SK-N-SH (cell line): ENCODE data around the gene MEF2D. TPM values are rescaled to one million over a fixed set of nuclear protein-coding genes. Genes with fewer than 3 reads are reported as not detected.

Experiments
- CTCF ChIA-PET: fragments of 300-600, 350-600 bp; formaldehyde crosslinking; extraction: SDS; loops from one replicate; lab custom pipeline; 2021; lab: Yijun Ruan, JAX
- POLR2A ChIA-PET: fragments of 350-600 bp; sonication (Branson Sonifier 250); formaldehyde crosslinking; extraction: SDS; loops from one replicate; lab custom pipeline; 2020; ENCODE audit warnings: antibody characterized with exemption, inconsistent platforms; lab: Yijun Ruan, JAX
- DNase-seq: peaks from one replicate; pipeline ENCODE4 v3.0.0; 2012
- H2AFZ ChIP-seq: fragments of 200-600 bp; sonication (generic); 2 replicates; pipeline ENCODE4 v1.8.1; 2016; ENCODE audit warnings: antibody characterized with exemption, mild to moderate bottlenecking, low read depth
- H3F3A ChIP-seq: fragments of 200-600 bp; sonication (generic); replicated peaks from 2 replicates; pipeline ENCODE3; 2016; ENCODE audit warnings: antibody characterized with exemption, mild to moderate bottlenecking; ENCODE audit not compliant: insufficient read depth
- H3K27ac ChIP-seq, 2 experiments: fragments of 200-500 bp in 1 of 2; fragments of 200-600 bp in 1 of 2; sonication (Bioruptor generic) in 1 of 2; sonication (generic), shearing (Covaris generic) in 1 of 2; 2 replicates each; pipeline versions ENCODE4 v1.5.1 to v1.6.1; 2014 to 2016; ENCODE audit warnings: low read depth in 2 of 2, inconsistent platforms in 1 of 2, low read length in 1 of 2, mild to moderate bottlenecking in 1 of 2, mixed read lengths in 1 of 2
- H3K27me3 ChIP-seq: fragments of 200-600 bp; sonication (generic), shearing (Covaris generic); 2 replicates; pipeline ENCODE4 v1.6.1; 2016; ENCODE audit warnings: mixed run types; ENCODE audit not compliant: insufficient read depth
- H3K36me3 ChIP-seq, 2 experiments: fragments of 200-500 bp in 1 of 2; fragments of 200-600 bp in 1 of 2; sonication (Bioruptor generic) in 1 of 2; sonication (generic) in 1 of 2; replicated peaks in 1 of 2; 2 replicates each; pipeline versions ENCODE3 to v1.5.1; 2014 to 2016; ENCODE audit warnings: low read length in 1 of 2, mild to moderate bottlenecking in 1 of 2; ENCODE audit not compliant: insufficient read depth in 2 of 2, control insufficient read depth in 1 of 2
- H3K4me1 ChIP-seq, 2 experiments: fragments of 200-500 bp in 1 of 2; fragments of 200-600 bp in 1 of 2; sonication (Bioruptor generic) in 1 of 2; sonication (generic), shearing (Covaris generic) in 1 of 2; 2 replicates each; pipeline versions ENCODE4 v1.5.1 to v1.6.1; 2014 to 2016; ENCODE audit warnings: low read depth in 1 of 2, low read length in 1 of 2, mixed run types in 1 of 2; ENCODE audit not compliant: insufficient read depth in 2 of 2, control insufficient read depth in 1 of 2
- H3K4me2 ChIP-seq: fragments of 200-600 bp; sonication (generic), shearing (Covaris generic); 2 replicates; pipeline ENCODE4 v1.6.1; 2017; ENCODE audit warnings: mixed run types
- H3K4me3 ChIP-seq, 2 experiments: fragments of 200-500 bp in 1 of 2; fragments of 200-600 bp in 1 of 2; sonication (Bioruptor generic) in 1 of 2; sonication (generic), shearing (Covaris generic) in 1 of 2; 2 replicates each; pipeline versions ENCODE4 v1.5.1 to v1.8.1; 2014 to 2016; ENCODE audit warnings: low read depth in 2 of 2, inconsistent platforms in 1 of 2, low read length in 1 of 2, mild to moderate bottlenecking in 1 of 2, mixed read lengths in 1 of 2, moderate library complexity in 1 of 2
- H3K79me2 ChIP-seq: fragments of 200-600 bp; sonication (generic); 2 replicates; pipeline ENCODE4 v1.8.1; 2017; ENCODE audit warnings: mild to moderate bottlenecking; ENCODE audit not compliant: insufficient read depth
- H3K9ac ChIP-seq: fragments of 200-600 bp; sonication (generic); 2 replicates; pipeline ENCODE4 v1.6.1; 2017; ENCODE audit warnings: mixed run types
- H3K9me2 ChIP-seq: fragments of 200-600 bp; sonication (generic); 2 replicates; pipeline ENCODE4 v1.6.1; 2017; ENCODE audit warnings: mixed run types
- H3K9me3 ChIP-seq: fragments of 200-600 bp; sonication (generic); 2 replicates; pipeline ENCODE4 v1.6.1; 2017; ENCODE audit warnings: mixed run types, mild to moderate bottlenecking, moderate library complexity
- H4K20me1 ChIP-seq: fragments of 200-600 bp; sonication (generic); 2 replicates; pipeline ENCODE4 v1.6.1; 2017; ENCODE audit warnings: mild to moderate bottlenecking, mixed run types; ENCODE audit not compliant: insufficient read depth
- CHD2 ChIP-seq: fragments of 150-350 bp; IDR thresholded peaks from 2 replicates; pipeline ENCODE4 v1.6.1; 2018; ENCODE audit warnings: low read length; ENCODE audit not compliant: partially characterized antibody
- ELF1 ChIP-seq: IDR thresholded peaks from 2 replicates; pipeline ENCODE4 v1.4.0; 2012
- EP300 ChIP-seq, 2 experiments: IDR thresholded peaks; 2 replicates each; pipeline versions ENCODE4 v1.4.0 to v1.6.1; 2012; ENCODE audit warnings: borderline replicate concordance in 1 of 2, low read depth in 1 of 2, low read length in 1 of 2
- EZH2phosphoT487 ChIP-seq: fragments of 200-600 bp; sonication (generic); IDR thresholded peaks from 2 replicates; pipeline ENCODE4 v1.6.1; 2017; ENCODE audit warnings: low read depth, mixed run types, mild to moderate bottlenecking, antibody characterized with exemption, moderate library complexity, borderline replicate concordance
- FOSL2 ChIP-seq: IDR thresholded peaks from 2 replicates; pipeline ENCODE4 v1.4.0; 2012; ENCODE audit warnings: low read depth, mild to moderate bottlenecking, moderate library complexity, borderline replicate concordance
- GABPA ChIP-seq: IDR thresholded peaks from 2 replicates; pipeline ENCODE4 v1.4.0; 2012; ENCODE audit warnings: low read depth, mild to moderate bottlenecking
- GATA2 ChIP-seq: sonication (generic); formaldehyde crosslinking; IDR thresholded peaks from 2 replicates; pipeline ENCODE4 v1.5.0; 2020; ENCODE audit warnings: mild to moderate bottlenecking, missing genetic modification reagents
- IRF3 ChIP-seq: fragments of 150-350 bp; IDR thresholded peaks from 2 replicates; pipeline ENCODE4 v1.6.1; 2016; ENCODE audit warnings: mild to moderate bottlenecking, low read depth, low read length
- JUND ChIP-seq: IDR thresholded peaks from 2 replicates; pipeline ENCODE4 v1.4.0; 2012
- MAX ChIP-seq: IDR thresholded peaks from 2 replicates; pipeline ENCODE4 v1.4.0; 2012; ENCODE audit warnings: low read depth
- NRF1 ChIP-seq: IDR thresholded peaks from 2 replicates; pipeline ENCODE4 v1.6.1; 2012; ENCODE audit warnings: low read depth, mild to moderate bottlenecking, low read length
- RAD21 ChIP-seq: IDR thresholded peaks from 2 replicates; pipeline ENCODE4 v1.6.1; 2012; ENCODE audit warnings: mild to moderate bottlenecking, low read length
- RCOR1 ChIP-seq: fragments of 150-350 bp; IDR thresholded peaks from 2 replicates; pipeline ENCODE4 v1.6.1; 2017; ENCODE audit warnings: antibody characterized with exemption, low read length
- RFX5 ChIP-seq: IDR thresholded peaks from 2 replicates; pipeline ENCODE4 v1.6.1; 2012; ENCODE audit warnings: mild to moderate bottlenecking, improper control_type of control experiment, low read length
- SIN3A ChIP-seq: IDR thresholded peaks from 2 replicates; pipeline ENCODE4 v1.6.1; 2012; ENCODE audit warnings: low read depth, mild to moderate bottlenecking, low read length, moderate library complexity, borderline replicate concordance
- SMC3 ChIP-seq: IDR thresholded peaks from 2 replicates; pipeline ENCODE4 v1.6.1; 2012; ENCODE audit warnings: low read depth, low read length, improper control_type of control experiment
- TEAD4 ChIP-seq: IDR thresholded peaks from 2 replicates; pipeline ENCODE4 v1.4.0; 2012; ENCODE audit warnings: mild to moderate bottlenecking, borderline replicate concordance; ENCODE audit not compliant: insufficient read depth
- USF1 ChIP-seq: IDR thresholded peaks from 2 replicates; pipeline ENCODE4 v1.4.0; 2012; ENCODE audit warnings: low read depth, borderline replicate concordance
- YY1 ChIP-seq: IDR thresholded peaks from 2 replicates; pipeline ENCODE4 v1.4.0; 2012; ENCODE audit warnings: low read depth, mild to moderate bottlenecking
- WGBS: methylation state at CpG from one replicate; pipeline ENCODE4 v1.1.6; 2017; ENCODE audit warnings: low lambda C conversion rate; 5-methylcytosine and 5-hydroxymethylcytosine counted together
- polyA plus RNA-seq, 3 experiments: library from polyadenylated mRNA; depleted of rRNA; stranded (reverse); fragments of >200 nt; gene quantifications; 2 replicates each; pipeline ENCODE4 v1.2.3, GENCODE V29; 2012
- TF ChIP-seq, protein P1 (sequence below): fragments of 150-350 bp; IDR thresholded peaks from 2 replicates; pipeline ENCODE4 v1.6.1; 2017; ENCODE audit warnings: antibody characterized with exemption, low read length, low read depth, borderline replicate concordance
- TF ChIP-seq, protein P2 (sequence below): IDR thresholded peaks from 2 replicates; pipeline ENCODE4 v1.6.1; 2012; ENCODE audit warnings: mild to moderate bottlenecking, low read depth, low read length, moderate library complexity
- TF ChIP-seq, protein P3 (sequence below): fragments of 200-600 bp; sonication (generic); IDR thresholded peaks from 2 replicates; pipeline ENCODE4 v1.6.1; 2017; ENCODE audit warnings: antibody characterized with exemption, mild to moderate bottlenecking, moderate library complexity

Gene MEF2D
- polyA plus RNA-seq, 1 of the 3 experiments (the other 2 are of a cell fraction) = 14.3 TPM

DNA sequence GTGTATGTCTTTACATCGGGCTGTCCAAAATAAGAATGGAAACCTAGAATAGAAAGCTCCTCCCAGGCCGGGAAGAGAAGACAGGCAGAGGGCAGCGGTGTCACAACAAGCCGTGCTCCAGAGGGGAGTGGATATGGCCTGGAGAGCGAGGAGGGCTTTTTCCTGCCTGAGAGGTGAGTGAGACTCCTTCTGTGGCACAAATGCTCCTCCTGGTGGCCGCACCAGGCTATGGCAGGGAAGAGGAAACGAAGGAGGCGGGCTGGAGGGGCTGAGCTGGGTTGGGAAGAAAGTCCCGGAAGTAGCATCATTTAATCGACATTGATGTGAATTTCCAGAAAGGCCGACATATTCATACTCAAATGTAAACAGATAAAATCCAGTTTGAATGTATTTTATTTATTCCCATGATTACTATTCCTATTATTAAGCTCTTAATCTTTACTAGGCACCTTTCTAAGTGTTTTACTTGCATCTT lies 54.7 kb downstream of the MEF2D start:
- Histone ChIP-seq H3F3A (peaks cover 10% of the 10 kb centered on the region), H4K20me1 (no peaks in the 10 kb centered on the region), H3K4me2 (no peak overlapping the region), H3K79me2 (no peaks in the 10 kb centered on the region), H3K9me3 (no peaks in the 10 kb centered on the region), H3K27ac (no peak overlapping the region), H3K36me3 (no peaks in the 10 kb centered on the region), H3K4me3 (peak overlapping the region in 1 of 2 experiments; percentile 36; a peak in 1 of 4 replicates), H3K9ac (no peak overlapping the region), H3K4me1 (no peaks in the 10 kb centered on the region; a peak in 1 of 4 replicates), H2AFZ (peak overlapping the region; percentile 92), H3K9me2 (no peaks in the 10 kb centered on the region), H3K27me3 (0 out of 2 replicates have a peak, but pooled peaks cover 10% of the 10 kb centered on the region)
- ChIA-PET POLR2A (interaction anchor here (1.2 kb wide), 1 partner anchor 24 kb away, joined by 3 read pairs; no protein-coding TSS in a partner anchor), CTCF (interaction anchor here (0.6 to 6.9 kb wide), 61 partner anchors 9 to 315 kb away, joined by 3 to 391 read pairs (median 5); partner anchors contain the start of genes NAXE, RHBG and SMG5)
- peak; percentile 87 for DNase-seq
- under 1% methylated on average over 11 of the region's 11 CpGs for WGBS
- no peak for TF ChIP-seq CHD2
- no peak for TF ChIP-seq IRF3
- TF ChIP-seq, protein P1, sequence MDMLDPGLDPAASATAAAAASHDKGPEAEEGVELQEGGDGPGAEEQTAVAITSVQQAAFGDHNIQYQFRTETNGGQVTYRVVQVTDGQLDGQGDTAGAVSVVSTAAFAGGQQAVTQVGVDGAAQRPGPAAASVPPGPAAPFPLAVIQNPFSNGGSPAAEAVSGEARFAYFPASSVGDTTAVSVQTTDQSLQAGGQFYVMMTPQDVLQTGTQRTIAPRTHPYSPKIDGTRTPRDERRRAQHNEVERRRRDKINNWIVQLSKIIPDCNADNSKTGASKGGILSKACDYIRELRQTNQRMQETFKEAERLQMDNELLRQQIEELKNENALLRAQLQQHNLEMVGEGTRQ = no peak
- TF ChIP-seq EZH2phosphoT487 = no peak
- no peak for TF ChIP-seq EP300 (IDR thresholded peaks at IDR 0.05; ENCODE audit: borderline replicate concordance in 1 of 2, low read depth in 1 of 2, low read length in 1 of 2)
- no peak for TF ChIP-seq MAX
- TF ChIP-seq NRF1 = peak; percentile 38
- TF ChIP-seq ELF1 = peak; percentile 78
- TF ChIP-seq SIN3A = no peak
- TF ChIP-seq FOSL2 = no peak
- TF ChIP-seq YY1 = no peak
- TF ChIP-seq, protein P2, sequence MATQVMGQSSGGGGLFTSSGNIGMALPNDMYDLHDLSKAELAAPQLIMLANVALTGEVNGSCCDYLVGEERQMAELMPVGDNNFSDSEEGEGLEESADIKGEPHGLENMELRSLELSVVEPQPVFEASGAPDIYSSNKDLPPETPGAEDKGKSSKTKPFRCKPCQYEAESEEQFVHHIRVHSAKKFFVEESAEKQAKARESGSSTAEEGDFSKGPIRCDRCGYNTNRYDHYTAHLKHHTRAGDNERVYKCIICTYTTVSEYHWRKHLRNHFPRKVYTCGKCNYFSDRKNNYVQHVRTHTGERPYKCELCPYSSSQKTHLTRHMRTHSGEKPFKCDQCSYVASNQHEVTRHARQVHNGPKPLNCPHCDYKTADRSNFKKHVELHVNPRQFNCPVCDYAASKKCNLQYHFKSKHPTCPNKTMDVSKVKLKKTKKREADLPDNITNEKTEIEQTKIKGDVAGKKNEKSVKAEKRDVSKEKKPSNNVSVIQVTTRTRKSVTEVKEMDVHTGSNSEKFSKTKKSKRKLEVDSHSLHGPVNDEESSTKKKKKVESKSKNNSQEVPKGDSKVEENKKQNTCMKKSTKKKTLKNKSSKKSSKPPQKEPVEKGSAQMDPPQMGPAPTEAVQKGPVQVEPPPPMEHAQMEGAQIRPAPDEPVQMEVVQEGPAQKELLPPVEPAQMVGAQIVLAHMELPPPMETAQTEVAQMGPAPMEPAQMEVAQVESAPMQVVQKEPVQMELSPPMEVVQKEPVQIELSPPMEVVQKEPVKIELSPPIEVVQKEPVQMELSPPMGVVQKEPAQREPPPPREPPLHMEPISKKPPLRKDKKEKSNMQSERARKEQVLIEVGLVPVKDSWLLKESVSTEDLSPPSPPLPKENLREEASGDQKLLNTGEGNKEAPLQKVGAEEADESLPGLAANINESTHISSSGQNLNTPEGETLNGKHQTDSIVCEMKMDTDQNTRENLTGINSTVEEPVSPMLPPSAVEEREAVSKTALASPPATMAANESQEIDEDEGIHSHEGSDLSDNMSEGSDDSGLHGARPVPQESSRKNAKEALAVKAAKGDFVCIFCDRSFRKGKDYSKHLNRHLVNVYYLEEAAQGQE = no peak
- TF ChIP-seq SMC3 = peak; percentile 99
- TF ChIP-seq JUND = no peak
- TF ChIP-seq RCOR1 = 0 out of 2 replicates have a peak, but pooled peaks have one; percentile 45
- TF ChIP-seq GATA2 (CRISPR knock-in tag) = no peak
- no peak for TF ChIP-seq RFX5
- no peak for TF ChIP-seq TEAD4
- TF ChIP-seq USF1 = no peak
- TF ChIP-seq GABPA = peak; percentile 42
- TF ChIP-seq, protein P3, sequence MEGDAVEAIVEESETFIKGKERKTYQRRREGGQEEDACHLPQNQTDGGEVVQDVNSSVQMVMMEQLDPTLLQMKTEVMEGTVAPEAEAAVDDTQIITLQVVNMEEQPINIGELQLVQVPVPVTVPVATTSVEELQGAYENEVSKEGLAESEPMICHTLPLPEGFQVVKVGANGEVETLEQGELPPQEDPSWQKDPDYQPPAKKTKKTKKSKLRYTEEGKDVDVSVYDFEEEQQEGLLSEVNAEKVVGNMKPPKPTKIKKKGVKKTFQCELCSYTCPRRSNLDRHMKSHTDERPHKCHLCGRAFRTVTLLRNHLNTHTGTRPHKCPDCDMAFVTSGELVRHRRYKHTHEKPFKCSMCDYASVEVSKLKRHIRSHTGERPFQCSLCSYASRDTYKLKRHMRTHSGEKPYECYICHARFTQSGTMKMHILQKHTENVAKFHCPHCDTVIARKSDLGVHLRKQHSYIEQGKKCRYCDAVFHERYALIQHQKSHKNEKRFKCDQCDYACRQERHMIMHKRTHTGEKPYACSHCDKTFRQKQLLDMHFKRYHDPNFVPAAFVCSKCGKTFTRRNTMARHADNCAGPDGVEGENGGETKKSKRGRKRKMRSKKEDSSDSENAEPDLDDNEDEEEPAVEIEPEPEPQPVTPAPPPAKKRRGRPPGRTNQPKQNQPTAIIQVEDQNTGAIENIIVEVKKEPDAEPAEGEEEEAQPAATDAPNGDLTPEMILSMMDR = peak; percentile 96
- TF ChIP-seq RAD21 = peak; percentile 95
